ENCODE measurements around the gene C11orf21. TPM values are rescaled to one million over a fixed set of nuclear protein-coding genes. Genes with fewer than 3 reads are reported as not detected.
"Not testable (repeated sequence)": the region's sequence is repeated elsewhere in the genome, so short reads cannot be mapped to it uniquely, and the experiment has no call there.

C11orf21 gene
- total RNA-seq, 1 donor from 2014 or later = 8.1 TPM

GRCh38 chr11:2346014-2346413, 44.3 kb upstream of the C11orf21 start:
- Histone ChIP-seq H3K36me3 (no peaks in the 10 kb centered on the region), H3K27ac (no peak overlapping the region), H3K27me3 (no peaks in the 10 kb centered on the region), H3K4me1 (no peaks in the 10 kb centered on the region), H3K4me3 (no peak overlapping the region), H3K9me3 (no peaks in the 10 kb centered on the region)
- DNase-seq (ENCODE audit: extremely low spot score in 2 of 2) = no peak
- intact Hi-C loops (cut with DNase I) = no loop called here
- TF ChIP-seq POLR2AphosphoS5 (IDR thresholded peaks at IDR 0.05; ENCODE audit: insufficient read depth in 1 of 2, low read depth in 1 of 2) (no peak), POLR2A (IDR thresholded peaks at IDR 0.05) (no peak)
- TF ChIP-seq, protein P1, sequence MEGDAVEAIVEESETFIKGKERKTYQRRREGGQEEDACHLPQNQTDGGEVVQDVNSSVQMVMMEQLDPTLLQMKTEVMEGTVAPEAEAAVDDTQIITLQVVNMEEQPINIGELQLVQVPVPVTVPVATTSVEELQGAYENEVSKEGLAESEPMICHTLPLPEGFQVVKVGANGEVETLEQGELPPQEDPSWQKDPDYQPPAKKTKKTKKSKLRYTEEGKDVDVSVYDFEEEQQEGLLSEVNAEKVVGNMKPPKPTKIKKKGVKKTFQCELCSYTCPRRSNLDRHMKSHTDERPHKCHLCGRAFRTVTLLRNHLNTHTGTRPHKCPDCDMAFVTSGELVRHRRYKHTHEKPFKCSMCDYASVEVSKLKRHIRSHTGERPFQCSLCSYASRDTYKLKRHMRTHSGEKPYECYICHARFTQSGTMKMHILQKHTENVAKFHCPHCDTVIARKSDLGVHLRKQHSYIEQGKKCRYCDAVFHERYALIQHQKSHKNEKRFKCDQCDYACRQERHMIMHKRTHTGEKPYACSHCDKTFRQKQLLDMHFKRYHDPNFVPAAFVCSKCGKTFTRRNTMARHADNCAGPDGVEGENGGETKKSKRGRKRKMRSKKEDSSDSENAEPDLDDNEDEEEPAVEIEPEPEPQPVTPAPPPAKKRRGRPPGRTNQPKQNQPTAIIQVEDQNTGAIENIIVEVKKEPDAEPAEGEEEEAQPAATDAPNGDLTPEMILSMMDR (IDR thresholded peaks at IDR 0.05) = no peak

DNA sequence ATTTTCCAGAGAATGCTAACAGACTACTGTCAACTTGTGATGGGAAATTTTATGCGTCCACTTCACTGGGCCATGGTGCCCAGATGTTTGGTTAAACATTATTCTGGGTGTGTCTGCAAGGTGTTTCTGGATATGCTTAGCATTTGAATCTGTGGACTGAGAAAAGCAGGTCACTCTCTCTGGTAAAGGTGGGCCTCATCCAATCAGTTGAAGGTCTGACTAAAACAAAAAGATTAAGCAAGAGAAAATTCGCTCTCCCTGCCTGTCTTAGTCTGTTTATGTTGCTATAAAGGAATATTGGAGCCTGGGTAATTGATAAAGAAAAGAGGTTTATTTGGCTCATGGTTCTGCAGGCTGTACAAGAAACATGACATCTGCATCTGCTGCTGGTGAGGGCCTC, 43.3 kb upstream of the C11orf21 start:
- no peaks in the 10 kb centered on the region for H3K4me1 ChIP-seq
- TF ChIP-seq, protein P1 (IDR thresholded peaks at IDR 0.05) = no peak
- TF ChIP-seq POLR2A (IDR thresholded peaks at IDR 0.05) = no peak
- no peak for TF ChIP-seq POLR2AphosphoS5 (IDR thresholded peaks at IDR 0.05; ENCODE audit: insufficient read depth in 1 of 2, low read depth in 1 of 2)
- no peak overlapping the region for H3K4me3 ChIP-seq
- no peak for DNase-seq (ENCODE audit: extremely low spot score in 2 of 2)
- no peaks in the 10 kb centered on the region for H3K9me3 ChIP-seq
- H3K27me3 ChIP-seq = no peaks in the 10 kb centered on the region
- intact Hi-C loops (cut with DNase I) = no loop called here
- no peaks in the 10 kb centered on the region for H3K36me3 ChIP-seq
- no peak overlapping the region for H3K27ac ChIP-seq

GRCh38 chr11:2343502-2343901, 41.8 kb upstream of the C11orf21 start:
- H3K9me3 ChIP-seq = no peaks in the 10 kb centered on the region
- no peaks in the 10 kb centered on the region for H3K27me3 ChIP-seq
- no peaks in the 10 kb centered on the region for H3K4me1 ChIP-seq
- intact Hi-C loops (cut with DNase I) = no loop called here
- TF ChIP-seq POLR2AphosphoS5 (IDR thresholded peaks at IDR 0.05; ENCODE audit: insufficient read depth in 1 of 2, low read depth in 1 of 2) (no peak), POLR2A (IDR thresholded peaks at IDR 0.05) (no peak)
- TF ChIP-seq, protein P1 (IDR thresholded peaks at IDR 0.05) = no peak
- no peak overlapping the region for H3K27ac ChIP-seq
- no peak overlapping the region for H3K4me3 ChIP-seq
- H3K36me3 ChIP-seq = no peaks in the 10 kb centered on the region
- DNase-seq (ENCODE audit: extremely low spot score in 2 of 2) = no peak

DNA sequence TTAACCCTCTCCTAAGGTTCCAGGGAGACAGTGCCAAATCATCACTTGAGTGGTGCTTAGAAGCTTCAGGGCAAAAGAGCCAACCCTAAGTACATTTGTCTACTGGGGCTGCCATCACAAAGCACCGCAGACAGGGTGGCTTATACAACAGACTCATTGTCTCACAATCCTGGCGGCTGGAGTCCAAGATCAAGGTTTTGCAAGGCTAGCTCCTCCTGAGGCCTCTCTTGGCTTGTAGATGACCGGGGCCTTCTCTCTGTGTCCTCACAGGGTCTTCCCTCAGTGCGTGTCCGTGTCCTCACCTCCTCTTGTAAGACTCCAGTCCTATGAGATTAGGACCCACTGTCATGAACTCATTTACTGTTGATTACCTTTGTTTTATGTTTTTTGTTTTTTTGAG, 41.3 kb upstream of the C11orf21 start:
- Histone ChIP-seq H3K27ac (no peak overlapping the region), H3K4me1 (no peaks in the 10 kb centered on the region), H3K9me3 (no peaks in the 10 kb centered on the region), H3K4me3 (no peak overlapping the region), H3K27me3 (no peaks in the 10 kb centered on the region), H3K36me3 (no peaks in the 10 kb centered on the region)
- no peak for DNase-seq (ENCODE audit: extremely low spot score in 2 of 2)
- TF ChIP-seq POLR2AphosphoS5 (IDR thresholded peaks at IDR 0.05; ENCODE audit: insufficient read depth in 1 of 2, low read depth in 1 of 2) (no peak), POLR2A (IDR thresholded peaks at IDR 0.05) (no peak)
- TF ChIP-seq, protein P1 (IDR thresholded peaks at IDR 0.05) = no peak
- intact Hi-C loops (cut with DNase I) = no loop called here

DNA sequence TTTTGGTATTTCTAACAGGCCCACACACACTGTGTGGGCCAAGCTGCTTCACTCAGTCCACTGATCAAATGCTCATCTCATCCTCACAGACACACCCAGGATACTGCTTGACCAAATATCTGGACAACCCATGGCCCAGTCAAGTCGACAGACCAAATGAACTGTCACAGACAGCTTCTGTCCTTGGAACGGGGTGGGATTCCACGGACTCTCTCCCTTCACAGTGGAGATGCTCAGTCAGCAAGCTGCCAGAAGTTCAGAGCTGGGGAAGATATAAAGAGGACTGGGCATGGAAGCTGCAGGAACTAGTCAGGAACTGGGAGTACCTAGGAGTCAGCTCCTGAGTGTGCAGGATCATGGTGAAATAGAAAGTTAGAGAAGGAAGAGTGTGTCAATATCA, 40.8 kb upstream of the C11orf21 start:
- H3K4me1 ChIP-seq = no peaks in the 10 kb centered on the region
- intact Hi-C loops (cut with DNase I) = no loop called here
- no peak overlapping the region for H3K27ac ChIP-seq
- H3K27me3 ChIP-seq = no peaks in the 10 kb centered on the region
- H3K4me3 ChIP-seq = no peak overlapping the region
- no peak for DNase-seq (ENCODE audit: extremely low spot score in 2 of 2)
- H3K36me3 ChIP-seq = no peaks in the 10 kb centered on the region
- H3K9me3 ChIP-seq = no peaks in the 10 kb centered on the region
- TF ChIP-seq POLR2AphosphoS5 (IDR thresholded peaks at IDR 0.05; ENCODE audit: insufficient read depth in 1 of 2, low read depth in 1 of 2) (no peak), POLR2A (IDR thresholded peaks at IDR 0.05) (no peak)
- TF ChIP-seq, protein P1 (IDR thresholded peaks at IDR 0.05) = no peak

- H3K27me3 ChIP-seq; H3K36me3 ChIP-seq; H3K27ac ChIP-seq; intact Hi-C loops (cut with DNase I); H3K9me3 ChIP-seq; DNase-seq (ENCODE audit: extremely low spot score in 2 of 2); H3K4me1 ChIP-seq; H3K4me3 ChIP-seq: not testable (repeated sequence)
Measured at GRCh38 chr11:2338760-2339159, 37.0 kb upstream of the C11orf21 start.

DNA sequence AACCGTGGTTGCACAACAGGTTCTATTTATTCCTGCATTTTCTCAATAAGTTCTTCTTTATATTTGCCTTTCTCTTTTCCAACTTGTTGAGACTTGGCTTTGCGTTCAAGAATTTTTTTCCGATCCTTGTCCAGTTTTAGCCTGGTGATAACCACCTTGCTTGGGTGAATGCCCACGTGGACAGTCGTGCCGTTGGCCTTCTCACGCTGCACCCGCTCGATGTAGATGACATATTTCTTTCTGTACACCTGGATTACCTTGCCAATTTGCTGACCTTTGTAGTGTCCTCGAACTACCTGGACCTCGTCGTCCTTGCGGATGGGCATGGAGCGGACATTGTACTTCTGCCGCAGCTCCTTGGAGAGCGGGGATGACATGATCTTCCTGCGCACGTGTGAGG, 33.6 kb upstream of the C11orf21 start:
- H3K27ac ChIP-seq; DNase-seq (ENCODE audit: extremely low spot score in 2 of 2); H3K4me3 ChIP-seq; intact Hi-C loops (cut with DNase I); H3K36me3 ChIP-seq; H3K9me3 ChIP-seq; H3K4me1 ChIP-seq; H3K27me3 ChIP-seq: not testable (repeated sequence)

DNA sequence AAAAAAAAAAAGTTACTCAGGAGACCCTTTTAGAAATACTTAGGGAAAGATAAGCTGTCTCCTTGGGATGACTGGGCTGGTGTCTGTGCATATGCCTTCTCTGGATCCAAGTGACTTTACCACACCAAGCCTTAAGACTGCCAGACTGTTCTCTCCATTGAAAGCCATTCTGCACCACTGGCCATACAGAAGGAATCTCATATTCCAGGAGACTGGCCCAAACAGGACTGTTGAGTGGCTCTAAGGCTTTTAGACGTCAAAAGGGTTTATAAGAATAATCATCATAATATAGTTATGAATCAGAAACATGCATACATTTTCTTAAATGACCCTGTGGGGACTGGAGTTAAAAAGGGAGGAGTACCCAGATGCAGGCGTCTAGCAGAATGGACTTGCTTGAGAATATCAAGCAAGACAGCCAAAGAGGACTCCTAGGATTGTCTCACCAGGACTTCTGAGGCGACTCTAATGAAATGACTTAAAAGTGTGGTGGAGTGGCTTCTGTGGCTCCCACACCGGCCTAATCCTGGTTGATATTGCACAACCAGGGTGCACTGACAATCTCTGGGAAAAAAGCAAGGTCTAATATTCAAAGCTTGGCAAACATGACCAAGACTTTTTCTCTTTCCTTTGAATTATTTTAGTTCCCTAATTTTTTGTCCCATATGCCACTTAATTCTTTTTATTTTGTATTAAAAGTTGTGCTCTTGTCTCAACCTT, 31.9 kb upstream of the C11orf21 start:
- H3K9me3 ChIP-seq; intact Hi-C loops (cut with DNase I); H3K4me1 ChIP-seq; H3K27me3 ChIP-seq; H3K4me3 ChIP-seq; H3K36me3 ChIP-seq; DNase-seq (ENCODE audit: extremely low spot score in 2 of 2); H3K27ac ChIP-seq: not testable (repeated sequence)

All from vagina (tissue), 2 donors.